SK-N-SH treated with all-trans-retinoic acid at 6 μM for 48 hours (cell line): ENCODE measurements around the gene PLEKHB1.

Experiments
- ATAC-seq: fragments of 200-7000 bp; cut with Tn5 transposase; 3 replicates; pipeline ENCODE4 v1.9.1; 2020; ENCODE audit warnings: mild to moderate bottlenecking, moderate library complexity
- ARNTL ChIP-seq: fragments of 450-650 bp; formaldehyde crosslinking; IDR thresholded peaks from 2 replicates; pipeline ENCODE4 v1.5.0; 2020; ENCODE audit warnings: low read depth, mild to moderate bottlenecking, moderate library complexity, borderline replicate concordance
- BACH2 ChIP-seq: fragments of 250-450 bp; sonication (Bioruptor Pico); IDR thresholded peaks from 2 replicates; pipeline ENCODE4 v1.9.0; 2021; ENCODE audit warnings: mild to moderate bottlenecking, borderline replicate concordance
- CREB5 ChIP-seq: fragments of 250-450 bp; sonication (Bioruptor Pico); IDR thresholded peaks from 2 replicates; pipeline ENCODE4 v1.5.1; 2020; ENCODE audit warnings: low read depth, mild to moderate bottlenecking, moderate library complexity
- CSRNP3 ChIP-seq: fragments of 250-450 bp; sonication (Bioruptor Pico); IDR thresholded peaks from 2 replicates; pipeline ENCODE4 v1.5.1; 2021; ENCODE audit warnings: mild to moderate bottlenecking, moderate library complexity
- GLIS3 ChIP-seq: fragments of 250-450 bp; sonication (Bioruptor Pico); IDR thresholded peaks from 2 replicates; pipeline ENCODE4 v1.5.0; 2020; ENCODE audit warnings: mild to moderate bottlenecking, moderate library complexity
- ISL1 ChIP-seq: fragments of 250-450 bp; sonication (Bioruptor Pico); IDR thresholded peaks from 2 replicates; pipeline ENCODE4 v2.1.2; 2022; ENCODE audit warnings: mild to moderate bottlenecking, moderate library complexity
- OSR1 ChIP-seq: fragments of 250-450 bp; sonication (Bioruptor Pico); IDR thresholded peaks from 2 replicates; pipeline ENCODE4 v1.8.0; 2022; ENCODE audit warnings: moderate library complexity, mild to moderate bottlenecking, inconsistent platforms
- PATZ1 ChIP-seq: fragments of 250-450 bp; sonication (Bioruptor Pico); IDR thresholded peaks from 2 replicates; pipeline ENCODE4 v1.8.0; 2020; ENCODE audit warnings: mild to moderate bottlenecking, moderate library complexity, borderline replicate concordance
- POU6F1 ChIP-seq: fragments of 250-450 bp; sonication (Bioruptor Pico); IDR thresholded peaks from 2 replicates; pipeline ENCODE4 v1.8.0; 2021; ENCODE audit warnings: low read depth, mild to moderate bottlenecking, moderate library complexity, borderline replicate concordance
- PPARA ChIP-seq: fragments of 250-450 bp; sonication (Bioruptor Pico); IDR thresholded peaks from 2 replicates; pipeline ENCODE4 v1.5.0; 2020; ENCODE audit warnings: mild to moderate bottlenecking, borderline replicate concordance
- RARB ChIP-seq: fragments of 250-450 bp; sonication (Bioruptor Pico); IDR thresholded peaks from 2 replicates; pipeline ENCODE4 v1.8.0; 2021; ENCODE audit warnings: mild to moderate bottlenecking, moderate library complexity
- SNAI2 ChIP-seq: fragments of 250-450 bp; sonication (Bioruptor Pico); IDR thresholded peaks from 2 replicates; pipeline ENCODE4 v1.5.0; 2020; ENCODE audit warnings: mild to moderate bottlenecking, moderate library complexity
- TCF4 ChIP-seq: fragments of 250-450 bp; sonication (Bioruptor Pico); IDR thresholded peaks from 2 replicates; pipeline ENCODE4 v1.8.0; 2021; ENCODE audit warnings: mild to moderate bottlenecking, moderate library complexity, borderline replicate concordance
- TOX ChIP-seq: fragments of 250-450 bp; sonication (Bioruptor Pico); IDR thresholded peaks from 2 replicates; pipeline ENCODE4 v1.8.0; 2021; ENCODE audit warnings: mild to moderate bottlenecking, moderate library complexity, borderline replicate concordance
- TSHZ2 ChIP-seq: fragments of 250-450 bp; sonication (Bioruptor Pico); IDR thresholded peaks from 2 replicates; pipeline ENCODE4 v1.5.0; 2020; ENCODE audit warnings: mild to moderate bottlenecking, moderate library complexity
- ZC3H10 ChIP-seq: fragments of 250-450 bp; sonication (Bioruptor Pico); IDR thresholded peaks from 2 replicates; pipeline ENCODE4 v1.5.1; 2021; ENCODE audit warnings: mild to moderate bottlenecking, moderate library complexity
- ZFP3 ChIP-seq: fragments of 250-450 bp; sonication (Bioruptor Pico); IDR thresholded peaks from 2 replicates; pipeline ENCODE4 v1.5.0; 2020; ENCODE audit warnings: mild to moderate bottlenecking, moderate library complexity
- ZFP30 ChIP-seq: fragments of 450-650 bp; formaldehyde crosslinking; IDR thresholded peaks from 2 replicates; pipeline ENCODE4 v1.5.0; 2022; ENCODE audit warnings: mild to moderate bottlenecking, moderate library complexity
- ZNF565 ChIP-seq: fragments of 450-650 bp; formaldehyde crosslinking; conservative IDR thresholded peaks from 2 replicates; pipeline ENCODE4 v1.5.0; 2020; ENCODE audit warnings: low read depth, mild to moderate bottlenecking, moderate library complexity
- ZNF70 ChIP-seq: fragments of 450-650 bp; formaldehyde crosslinking; IDR thresholded peaks from 2 replicates; pipeline ENCODE4 v1.5.0; 2020; ENCODE audit warnings: mild to moderate bottlenecking, moderate library complexity

PLEKHB1 gene

GRCh38 chr11:73645972-73646631 lies at the start of gene PLEKHB1:
TSS of gene PLEKHB1 (plus strand) at chr11:73646581. CDS start at chr11:73646609, 28 bp downstream.
- no peak for TF ChIP-seq ZFP30 (CRISPR knock-in tag)
- no peak for TF ChIP-seq SNAI2 (CRISPR knock-in tag)
- TF ChIP-seq ISL1 (CRISPR knock-in tag), result no peak
- TF ChIP-seq ARNTL (CRISPR knock-in tag), result no peak
- TF ChIP-seq GLIS3 (CRISPR knock-in tag), result no peak
- TF ChIP-seq ZNF70 (CRISPR knock-in tag), result no peak
- no peak for TF ChIP-seq RARB (CRISPR knock-in tag)
- TF ChIP-seq TOX (CRISPR knock-in tag), result no peak
- no peak for ATAC-seq

- no peak for TF ChIP-seq CSRNP3 (CRISPR knock-in tag)
- no peak for TF ChIP-seq ZFP30 (CRISPR knock-in tag)
- TF ChIP-seq PATZ1 (CRISPR knock-in tag), result no peak
- no peak for TF ChIP-seq ISL1 (CRISPR knock-in tag)
- TF ChIP-seq ZFP3 (CRISPR knock-in tag), result no peak
- TF ChIP-seq TOX (CRISPR knock-in tag), result no peak
- TF ChIP-seq OSR1 (CRISPR knock-in tag), result no peak
- TF ChIP-seq TCF4, result no peak
- no peak for TF ChIP-seq POU6F1 (CRISPR knock-in tag)
- TF ChIP-seq ZC3H10, result no peak
- no peak for TF ChIP-seq BACH2 (CRISPR knock-in tag)
- TF ChIP-seq ZNF70 (CRISPR knock-in tag), result no peak
- no peak for TF ChIP-seq CREB5
- no peak for TF ChIP-seq ZNF565 (CRISPR knock-in tag)
- TF ChIP-seq TSHZ2 (CRISPR knock-in tag), result no peak
- TF ChIP-seq RARB (CRISPR knock-in tag), result no peak
- no peak for TF ChIP-seq PPARA (CRISPR knock-in tag)
- no peak for TF ChIP-seq ARNTL (CRISPR knock-in tag)
- no peak for TF ChIP-seq GLIS3 (CRISPR knock-in tag)
- no peak for ATAC-seq
These were observed 48.9 kb upstream of the PLEKHB1 start for GRCh38 chr11:73597336-73597955.
